Testis (tissue), 3 donors: ENCODE measurements around the gene POLR3K. TPM values are rescaled to one million over a fixed set of nuclear protein-coding genes. Genes with fewer than 3 reads are reported as not detected.

Experiments
- DNase-seq: peaks from one replicate; pipeline ENCODE4 v3.0.0-alpha.2; 2019
- H3K27ac ChIP-seq, 2 donors: fragments of 200-600 bp; sonication (generic); one replicate each; pipeline ENCODE4 v1.5.1; 2019
- H3K27me3 ChIP-seq: fragments of 200-600 bp; sonication (generic); one replicate; pipeline ENCODE4 v1.5.1; 2019
- H3K36me3 ChIP-seq: fragments of 200-600 bp; sonication (generic); one replicate; pipeline ENCODE4 v1.5.1; 2017; ENCODE audit warnings: low read depth; ENCODE audit errors: missing control alignments
- H3K4me1 ChIP-seq: fragments of 200-600 bp; sonication (generic); one replicate; pipeline ENCODE4 v1.5.1; 2019
- H3K4me3 ChIP-seq, 2 donors: fragments of 200-600 bp; sonication (generic); one replicate each; pipeline ENCODE4 v1.5.1; 2017 to 2019
- H3K9me3 ChIP-seq: fragments of 200-600 bp; sonication (generic); one replicate; pipeline ENCODE4 v1.5.1; 2017
- CTCF ChIP-seq, 3 experiments: fragments of 450-650 bp in 2 of 3; fragments of 200-600 bp in 1 of 3; sonication (generic) in 1 of 3; IDR thresholded peaks; one replicate each; pipeline ENCODE4 v1.5.1; 2016 to 2019; ENCODE audit warnings: antibody characterized with exemption in 3 of 3, mild to moderate bottlenecking in 2 of 3, moderate library complexity in 1 of 3
- POLR2A ChIP-seq: fragments of 450-650 bp; IDR thresholded peaks from one replicate; pipeline ENCODE4 v1.6.1; 2017; ENCODE audit warnings: antibody characterized with exemption, mild to moderate bottlenecking, moderate library complexity
- WGBS, 2 donors: methylation state at CpG; one replicate each; pipeline ENCODE4 v1.1.5; 2018; 5-methylcytosine and 5-hydroxymethylcytosine counted together
- intact Hi-C: fragments of 100-400 bp; cut with DNase I; formaldehyde crosslinking; loops from one replicate; pipeline ENCODE4 v1.15.1; 2023; ENCODE audit warnings: low total_unique reads
- polyA plus RNA-seq: library from polyadenylated mRNA; stranded (reverse); fragments of 350-450 nt; fragmentation: Illumina TruSeq; extraction: RNeasy Lipid Tissue Mini Kit (QIAGEN cat#74804); gene quantifications from one replicate; pipeline ENCODE4 v1.2.3, GENCODE V29; 2014; ENCODE audit warnings: low read depth, low replicate concordance; ENCODE audit not compliant: insufficient read depth
- total RNA-seq, 2 donors: library from RNA; depleted of rRNA; stranded (reverse); fragments of >200 nt; gene quantifications; one replicate each; pipeline ENCODE4 v1.2.3, GENCODE V29; 2016

POLR3K gene
- total and polyA plus RNA-seq, 3 donors from 2014 or later = 2.4 to 6.5 (median 3.0) TPM

GRCh38 chr16:97822-98221 is 44.4 kb upstream of the POLR3K start:
- 92 to 93% methylated on average over 5 to 8 of the region's 8 CpGs for WGBS, 2 donors
- H3K4me3 ChIP-seq = no peak overlapping the region
- TF ChIP-seq POLR2A (no peak), CTCF (IDR thresholded peaks at IDR 0.05) (no peak)
- no peaks in the 10 kb centered on the region for H3K9me3 ChIP-seq
- peaks cover 9% of the 10 kb centered on the region for H3K4me1 ChIP-seq
- no peaks in the 10 kb centered on the region for H3K27me3 ChIP-seq
- H3K36me3 ChIP-seq = no peaks in the 10 kb centered on the region
- intact Hi-C loops = no loop called here
- DNase-seq = no peak
- H3K27ac ChIP-seq = no peak overlapping the region

GRCh38 chr16:96935-97381 is 43.5 kb upstream of the POLR3K start:
- H3K4me3 ChIP-seq = no peak overlapping the region
- no peaks in the 10 kb centered on the region for H3K27me3 ChIP-seq
- H3K4me1 ChIP-seq = peaks cover 6% of the 10 kb centered on the region
- H3K9me3 ChIP-seq = no peaks in the 10 kb centered on the region
- no peak overlapping the region for H3K27ac ChIP-seq
- peak; percentile 99 for TF ChIP-seq CTCF (IDR thresholded peaks at IDR 0.05)
- TF ChIP-seq POLR2A = no peak
- no peaks in the 10 kb centered on the region for H3K36me3 ChIP-seq
- intact Hi-C loops = no loop called here
- WGBS, 2 donors = 14 to 21% methylated on average over 10 to 11 of the region's 11 CpGs
- peak; percentile 94 for DNase-seq

GRCh38 chr16:94918-95265 is 41.5 kb upstream of the POLR3K start:
- Histone ChIP-seq H3K4me1 (peaks cover 5% of the 10 kb centered on the region), H3K27me3 (no peaks in the 10 kb centered on the region), H3K9me3 (no peaks in the 10 kb centered on the region), H3K4me3 (no peak overlapping the region), H3K36me3 (no peaks in the 10 kb centered on the region), H3K27ac (no peak overlapping the region)
- TF ChIP-seq POLR2A = no peak
- TF ChIP-seq CTCF (IDR thresholded peaks at IDR 0.05) = no peak
- DNase-seq = no peak
- intact Hi-C loops = no loop called here
- 79 to 87% methylated on average over 5 of the region's 5 CpGs for WGBS, 2 donors

- H3K9me3 ChIP-seq = no peaks in the 10 kb centered on the region
- no peaks in the 10 kb centered on the region for H3K36me3 ChIP-seq
- no peak for DNase-seq
- H3K4me3 ChIP-seq = no peak overlapping the region
- peaks cover 5% of the 10 kb centered on the region for H3K4me1 ChIP-seq
- no peaks in the 10 kb centered on the region for H3K27me3 ChIP-seq
- intact Hi-C loops = no loop called here
- H3K27ac ChIP-seq = no peak overlapping the region
- WGBS, 2 donors = 85 to 90% methylated on average over 4 to 15 of the region's 15 CpGs
- TF ChIP-seq POLR2A (no peak), CTCF (IDR thresholded peaks at IDR 0.05) (no peak)
Measured at GRCh38 chr16:92431-93339, 39.3 kb upstream of the POLR3K start.

GRCh38 chr16:91484-91883 is 38.1 kb upstream of the POLR3K start:
- Histone ChIP-seq H3K9me3 (no peaks in the 10 kb centered on the region), H3K27me3 (no peaks in the 10 kb centered on the region), H3K36me3 (no peaks in the 10 kb centered on the region), H3K4me1 (peaks cover 5% of the 10 kb centered on the region), H3K27ac (no peak overlapping the region), H3K4me3 (no peak overlapping the region)
- DNase-seq = peak; percentile 71
- TF ChIP-seq POLR2A (no peak), CTCF (IDR thresholded peaks at IDR 0.05) (no peak)
- WGBS, 2 donors = 33 to 38% methylated on average over 9 of the region's 9 CpGs
- intact Hi-C loops = no loop called here
